Smooth muscle cell (in vitro differentiated cells): Measurements from ENCODE around the gene GARRE1. TPM values are rescaled to one million over a fixed set of nuclear protein-coding genes. Genes with fewer than 3 reads are reported as not detected.

Experiments used
- DNase-seq: peaks from one replicate; lab custom pipeline; 2025; ENCODE audit not compliant: unreplicated experiment; lab: John Stamatoyannopoulos, UW
- H2AFZ ChIP-seq: fragments of 200-600 bp; sonication (generic); 2 replicates; pipeline ENCODE4 v1.6.0; 2016; ENCODE audit warnings: antibody characterized with exemption, low read depth, mild to moderate bottlenecking
- H3F3A ChIP-seq: fragments of 200-600 bp; sonication (generic); 2 replicates; pipeline ENCODE4 v1.6.0; 2017; ENCODE audit warnings: antibody characterized with exemption, low read depth
- H3K27ac ChIP-seq: fragments of 200-600 bp; sonication (generic); 2 replicates; pipeline ENCODE4 v1.5.1; 2016; ENCODE audit warnings: low read depth, mild to moderate bottlenecking
- H3K27me3 ChIP-seq: fragments of 200-600 bp; sonication (generic); 2 replicates; pipeline ENCODE4 v1.6.1; 2016; ENCODE audit warnings: low read depth, mild to moderate bottlenecking
- H3K36me3 ChIP-seq: fragments of 200-600 bp; sonication (generic); 2 replicates; pipeline ENCODE4 v1.5.1; 2016; ENCODE audit warnings: low read depth
- H3K4me1 ChIP-seq: fragments of 200-600 bp; sonication (generic); 2 replicates; pipeline ENCODE4 v1.5.1; 2016; ENCODE audit warnings: low read depth
- H3K4me2 ChIP-seq: fragments of 200-600 bp; sonication (generic); 2 replicates; pipeline ENCODE4 v1.6.0; 2016; ENCODE audit warnings: mild to moderate bottlenecking
- H3K4me3 ChIP-seq: fragments of 200-600 bp; sonication (generic); 2 replicates; pipeline ENCODE4 v1.5.1; 2016; ENCODE audit warnings: mild to moderate bottlenecking
- H3K79me2 ChIP-seq: fragments of 200-600 bp; sonication (generic); 2 replicates; pipeline ENCODE4 v1.6.0; 2016; ENCODE audit warnings: low read depth, mild to moderate bottlenecking
- H3K9ac ChIP-seq: fragments of 200-600 bp; sonication (generic); 2 replicates; pipeline ENCODE4 v1.6.0; 2016; ENCODE audit warnings: low read depth
- H3K9me3 ChIP-seq: fragments of 200-600 bp; sonication (generic); replicated peaks from 2 replicates; pipeline ENCODE4 v1.5.1; 2016; ENCODE audit warnings: low read depth
- H4K20me1 ChIP-seq: fragments of 200-600 bp; sonication (generic); 2 replicates; pipeline ENCODE4 v1.6.0; 2016; ENCODE audit warnings: low read depth
- CTCF ChIP-seq: fragments of 200-600 bp; sonication (generic); IDR thresholded peaks from 2 replicates; pipeline ENCODE4 v1.5.1; 2017; ENCODE audit warnings: borderline replicate concordance, mild to moderate bottlenecking, antibody characterized with exemption; ENCODE audit not compliant: insufficient read depth, poor library complexity, severe bottlenecking
- WGBS: methylation state at CpG from one replicate; pipeline ENCODE4 v1.1.7; 2016; ENCODE audit warnings: low lambda C conversion rate; 5-methylcytosine and 5-hydroxymethylcytosine counted together
- polyA plus RNA-seq: library from polyadenylated mRNA; unstranded; fragments of >200 nt; fragmentation: Nextera tagmentation; extraction: Ambion mirVana; gene quantifications from 2 replicates; pipeline ENCODE4 v1.2.1, GENCODE V29; 2016
- total RNA-seq: library from RNA; depleted of rRNA; stranded (reverse); fragments of >200 nt; gene quantifications from 2 replicates; pipeline ENCODE4 v1.2.3, GENCODE V29; 2014

The GARRE1 gene
- total and polyA plus RNA-seq, 2 experiments from 2014 or later: 7.0 to 15.6 TPM

- no peak overlapping the region for H2AFZ ChIP-seq
- H3K36me3 ChIP-seq: peaks cover 14% of the 10 kb centered on the region
- peaks cover 100% of the 10 kb centered on the region for H4K20me1 ChIP-seq
- no peak overlapping the region for H3K9ac ChIP-seq
- peaks cover 14% of the 10 kb centered on the region for H3F3A ChIP-seq
- no peak for TF ChIP-seq CTCF
- no peak for DNase-seq
- H3K27me3 ChIP-seq: no peaks in the 10 kb centered on the region
- peaks cover 28% of the 10 kb centered on the region for H3K79me2 ChIP-seq
- H3K4me2 ChIP-seq: no peak overlapping the region
- 93% methylated on average over 1 of the region's 1 CpG for WGBS
- no peaks in the 10 kb centered on the region for H3K9me3 ChIP-seq
- no peak overlapping the region for H3K27ac ChIP-seq
- no peaks in the 10 kb centered on the region for H3K4me1 ChIP-seq
- no peak overlapping the region for H3K4me3 ChIP-seq
Measured at GRCh38 chr19:34222386-34222785, 32.0 kb upstream of the GARRE1 start.

- WGBS: 73% methylated on average over 2 of the region's 2 CpGs
- Histone ChIP-seq H3K9ac (no peak overlapping the region), H3K36me3 (peaks cover 23% of the 10 kb centered on the region), H3K9me3 (no peaks in the 10 kb centered on the region), H3F3A (peaks cover 6% of the 10 kb centered on the region), H3K4me1 (no peaks in the 10 kb centered on the region), H3K4me2 (peak overlapping the region; percentile 8), H3K27me3 (no peaks in the 10 kb centered on the region), H4K20me1 (peaks cover 81% of the 10 kb centered on the region), H3K4me3 (no peak overlapping the region), H2AFZ (no peak overlapping the region), H3K27ac (peak overlapping the region; percentile 55), H3K79me2 (peaks cover 26% of the 10 kb centered on the region)
- DNase-seq: no peak
- TF ChIP-seq CTCF: no peak
Measured at GRCh38 chr19:34224996-34225658, 29.2 kb upstream of the GARRE1 start.

GRCh38 chr19:34225659-34226015 lies 28.7 kb upstream of the GARRE1 start:
- Histone ChIP-seq H3F3A (peaks cover 6% of the 10 kb centered on the region), H3K4me3 (no peak overlapping the region), H2AFZ (no peak overlapping the region), H4K20me1 (peaks cover 76% of the 10 kb centered on the region), H3K36me3 (peaks cover 23% of the 10 kb centered on the region), H3K27me3 (no peaks in the 10 kb centered on the region), H3K4me1 (no peaks in the 10 kb centered on the region), H3K4me2 (peak overlapping the region; percentile 8), H3K9ac (no peak overlapping the region), H3K9me3 (no peaks in the 10 kb centered on the region), H3K27ac (peak overlapping the region; percentile 55), H3K79me2 (peaks cover 23% of the 10 kb centered on the region)
- DNase-seq: no peak
- TF ChIP-seq CTCF: no peak

- Histone ChIP-seq H3K4me3 (no peak overlapping the region), H3K36me3 (peaks cover 23% of the 10 kb centered on the region), H3K9ac (no peak overlapping the region), H3K4me1 (no peaks in the 10 kb centered on the region), H3K27me3 (no peaks in the 10 kb centered on the region), H3F3A (peaks cover 6% of the 10 kb centered on the region), H2AFZ (no peak overlapping the region), H3K9me3 (no peaks in the 10 kb centered on the region), H3K4me2 (peak overlapping the region; percentile 8), H4K20me1 (peaks cover 72% of the 10 kb centered on the region), H3K79me2 (peaks cover 22% of the 10 kb centered on the region), H3K27ac (peak overlapping the region; percentile 55)
- 100% methylated on average over 2 of the region's 2 CpGs for WGBS
- no peak for DNase-seq
- no peak for TF ChIP-seq CTCF
Measured at GRCh38 chr19:34226036-34226435, 28.3 kb upstream of the GARRE1 start.
